ENCODE measurements around the gene C2CD2.
"Not testable (repeated sequence)": the region's sequence is repeated elsewhere in the genome, so short reads cannot be mapped to it uniquely, and the experiment has no call there.

Gene C2CD2

DNA sequence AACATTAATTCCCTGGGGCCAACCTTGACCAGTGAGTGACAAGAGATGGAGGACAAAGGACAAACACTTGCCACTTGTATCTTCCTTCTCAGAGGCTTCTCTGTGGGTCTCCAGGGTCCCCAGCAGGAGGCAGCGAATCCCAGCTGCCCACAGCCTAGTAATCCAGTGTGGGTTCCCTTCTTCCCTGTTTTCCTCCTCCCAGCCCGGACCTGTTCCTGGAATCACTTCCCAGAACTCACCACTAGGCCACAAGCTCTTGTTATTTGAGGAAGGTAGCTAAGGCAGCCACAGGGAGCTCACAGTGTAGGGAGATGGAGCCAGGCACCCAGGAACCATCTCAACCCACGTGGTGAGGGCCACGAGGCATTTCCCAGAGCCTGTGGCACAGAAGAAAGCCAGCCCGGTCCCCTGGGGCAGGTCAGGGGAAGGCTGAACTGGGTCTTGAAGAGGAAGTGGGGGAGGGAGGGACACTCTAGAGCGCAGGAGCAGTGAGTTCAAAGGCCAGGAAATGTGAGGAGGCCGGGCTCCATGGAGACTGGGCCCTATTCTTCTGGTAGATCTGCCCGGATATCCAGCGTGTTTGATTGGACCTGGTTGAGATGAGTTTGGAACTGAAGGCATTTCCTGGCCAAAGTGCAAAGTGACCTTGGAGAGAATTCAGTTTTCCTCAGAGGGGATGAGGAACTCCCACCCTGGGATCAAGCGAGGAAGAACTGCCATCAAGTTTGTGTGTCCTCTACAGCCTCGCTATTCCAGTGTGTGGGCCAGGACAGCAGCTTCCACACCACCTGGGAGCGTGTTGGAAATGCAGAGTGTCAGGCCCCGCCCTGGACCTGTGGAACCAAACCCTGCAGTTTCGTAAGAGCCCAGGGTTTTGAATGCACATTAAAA is 20.3 kb upstream of the C2CD2 start:
- DNase-seq: no peak

DNA sequence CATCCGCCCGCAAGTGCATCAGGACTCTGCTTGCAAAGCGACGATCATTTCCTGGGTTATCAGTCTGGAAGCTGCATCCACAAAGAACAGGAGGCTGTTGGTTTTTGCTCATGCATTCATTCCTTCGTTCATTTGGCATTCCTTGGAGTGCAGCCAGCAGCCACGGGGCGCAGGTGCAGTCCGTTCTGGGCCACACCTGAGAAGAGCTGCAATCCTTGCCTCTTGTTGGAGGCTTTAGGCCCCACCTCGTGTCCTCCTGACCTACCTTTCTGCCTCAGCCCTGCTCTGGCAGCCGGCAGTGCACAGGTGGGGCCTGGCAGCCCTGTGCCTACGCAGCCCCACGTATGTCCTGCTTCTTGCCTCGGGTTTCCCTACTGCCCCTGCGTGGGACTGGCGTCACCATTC is 19.6 kb upstream of the C2CD2 start:
- no peak for DNase-seq

DNA sequence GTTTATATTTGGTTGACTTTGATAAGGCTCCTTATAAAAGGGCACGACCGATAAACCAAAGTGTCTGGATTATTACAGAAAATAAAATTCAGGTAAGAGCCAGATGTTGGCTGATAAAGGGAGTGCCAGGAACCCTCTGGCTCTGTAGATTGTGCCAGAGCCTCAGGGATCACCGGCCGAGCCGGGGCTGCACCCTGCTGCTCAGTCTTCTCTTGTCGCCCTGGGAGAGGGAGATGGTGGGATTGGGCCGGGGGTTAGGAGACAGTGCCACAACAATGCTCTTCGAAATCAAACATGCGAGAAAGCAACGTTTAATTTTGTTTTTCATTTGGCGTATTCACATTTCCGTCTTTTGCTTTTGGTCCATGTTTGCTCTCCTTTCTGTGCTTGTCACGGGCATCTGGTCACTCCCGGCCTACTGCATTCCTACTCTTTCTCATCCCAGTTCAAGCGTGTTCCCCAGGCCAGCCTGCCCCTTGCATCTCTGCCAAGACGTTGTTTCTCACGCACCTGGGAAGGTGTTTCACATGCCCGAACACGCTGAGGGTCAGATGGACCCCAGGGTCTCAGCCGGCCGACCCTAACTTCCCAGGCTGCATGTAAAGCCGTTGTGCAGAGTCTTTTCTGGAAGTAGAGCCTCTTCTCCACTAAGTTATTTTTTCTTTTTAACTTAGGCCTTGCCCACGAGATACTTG is 18.8 kb upstream of the C2CD2 start:
- DNase-seq: no peak

DNA sequence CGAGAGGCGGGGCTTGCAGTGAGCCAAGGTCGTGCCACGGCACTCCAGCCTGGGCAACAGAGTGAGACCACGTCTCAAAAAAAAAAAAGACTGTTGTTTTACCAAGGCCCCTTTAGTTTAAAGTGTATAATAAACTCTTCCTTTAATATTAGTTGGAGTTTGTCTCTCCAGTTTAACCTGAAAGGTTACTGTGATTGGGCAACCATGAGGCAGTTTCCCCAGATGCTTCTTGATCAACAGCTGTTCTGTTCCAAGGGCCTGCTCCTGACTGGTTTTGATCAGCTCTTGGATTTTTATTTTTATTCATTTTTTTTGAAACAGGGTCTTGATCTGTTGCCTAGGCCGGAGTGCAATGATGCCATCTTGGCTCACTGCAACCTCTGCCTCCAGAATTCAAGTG is 18.1 kb upstream of the C2CD2 start:
- no peak for DNase-seq

DNA sequence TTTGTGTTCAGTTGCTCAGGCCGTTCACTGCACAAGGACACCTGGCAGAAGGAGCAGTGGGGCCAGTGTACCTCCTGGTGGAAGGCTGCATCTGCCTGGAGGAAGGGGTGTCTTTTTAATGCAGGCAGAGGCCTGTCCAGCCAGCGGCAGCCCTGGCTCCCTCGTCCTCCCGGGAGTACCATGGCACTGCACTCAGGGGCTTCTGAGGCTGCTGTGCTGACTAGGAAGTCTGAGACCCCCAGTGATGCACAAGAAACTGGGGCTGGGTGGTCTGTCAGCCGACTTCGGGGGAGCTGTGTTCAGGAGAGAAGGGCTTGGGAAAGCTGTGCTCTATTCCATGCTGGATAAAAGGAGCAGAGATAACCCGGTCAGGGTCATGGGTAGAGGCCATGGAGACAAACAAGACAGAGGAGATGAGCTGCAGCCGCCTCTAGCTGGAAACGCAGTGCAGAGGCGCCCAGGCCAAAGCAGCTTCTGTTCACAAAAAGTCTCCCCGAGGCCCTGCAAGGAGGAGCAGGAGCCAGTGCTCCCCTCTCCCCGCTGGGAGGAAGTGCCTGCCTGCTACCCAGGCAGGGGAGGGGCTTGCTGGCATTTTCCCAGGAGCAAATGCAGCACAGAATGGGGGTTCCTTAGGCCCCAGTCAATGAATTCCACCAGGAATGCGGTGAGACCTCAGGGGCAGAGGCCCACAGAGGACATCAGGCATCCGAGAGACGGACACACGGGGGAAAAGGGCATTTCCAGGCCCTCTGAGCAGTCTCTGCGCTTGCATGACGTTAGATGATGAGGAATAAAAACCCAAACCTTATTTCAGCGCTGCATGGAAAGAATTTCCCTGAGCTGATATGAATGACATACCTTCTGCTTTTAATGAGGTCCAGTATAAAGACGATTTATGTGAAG is 17.2 kb upstream of the C2CD2 start:
- no peak for DNase-seq

DNA sequence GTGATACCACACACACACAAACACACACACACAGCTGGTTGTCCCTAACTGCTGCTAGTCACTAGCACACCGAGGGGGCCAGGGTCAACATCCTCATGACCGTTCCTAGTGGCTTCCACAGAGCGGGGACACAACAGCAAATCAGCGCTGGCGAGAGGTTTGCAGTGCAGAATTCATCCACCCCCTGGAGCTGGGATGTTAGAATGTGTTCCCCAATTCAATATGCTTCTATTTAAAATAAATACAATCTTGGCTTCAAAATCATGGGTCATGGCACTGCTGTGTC is 16.2 kb upstream of the C2CD2 start:
- no peak for DNase-seq

DNA sequence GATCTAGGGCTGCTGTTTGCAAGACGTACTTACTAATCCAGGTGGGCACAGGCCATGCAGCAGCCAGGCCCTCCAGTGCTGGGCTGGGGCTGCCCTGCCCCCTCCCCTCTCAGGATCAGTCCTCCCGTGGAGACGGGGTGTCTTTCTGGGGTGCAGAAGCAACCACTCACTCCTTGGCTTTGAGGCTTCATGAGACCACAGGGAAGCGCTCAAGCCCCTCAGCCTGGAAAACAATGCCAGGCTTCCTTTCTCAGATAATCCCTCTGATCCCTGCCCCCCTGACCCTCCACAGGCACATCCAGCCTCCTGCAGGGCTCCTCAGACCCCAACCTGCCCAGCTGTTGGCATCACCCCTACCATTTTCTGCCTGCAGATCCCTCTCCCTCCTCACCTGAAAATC is 13.9 kb upstream of the C2CD2 start:
- no peak for DNase-seq

DNA sequence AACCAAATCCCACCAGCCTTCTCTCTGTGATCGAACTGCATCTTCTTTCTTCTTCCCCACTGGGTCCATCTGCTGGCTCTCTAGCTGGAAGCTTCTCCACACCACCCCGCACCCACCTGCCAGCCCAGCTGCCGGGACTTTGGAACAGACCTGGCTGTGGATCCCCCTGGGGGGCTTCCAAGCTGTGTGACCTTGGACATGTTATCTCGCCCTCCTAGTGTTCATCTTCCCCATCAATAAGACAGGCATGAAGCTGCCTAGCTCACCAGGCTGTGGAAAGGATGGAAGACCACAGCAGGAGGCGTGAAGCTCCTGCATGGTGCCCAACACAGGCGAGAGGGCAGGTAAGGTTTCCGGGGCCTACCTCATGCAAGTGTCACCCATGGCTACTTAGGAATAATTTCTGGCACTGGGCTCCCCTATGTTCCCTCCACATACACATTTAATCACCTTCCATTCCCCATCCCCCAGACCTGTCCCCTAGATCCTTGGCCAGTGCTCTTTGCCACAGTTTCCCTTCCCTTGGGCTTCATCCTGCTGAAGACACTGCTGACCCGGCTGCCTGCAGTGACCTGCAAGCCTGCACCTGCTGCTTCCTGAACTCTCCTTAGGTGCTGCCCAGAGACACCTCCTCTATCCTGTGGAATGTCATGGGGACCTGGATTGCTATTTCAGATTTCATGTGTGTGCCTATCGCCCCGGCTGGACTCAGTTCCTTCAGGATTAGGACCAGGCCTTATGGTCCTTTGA is 13.2 kb upstream of the C2CD2 start:
- DNase-seq: no peak

DNA sequence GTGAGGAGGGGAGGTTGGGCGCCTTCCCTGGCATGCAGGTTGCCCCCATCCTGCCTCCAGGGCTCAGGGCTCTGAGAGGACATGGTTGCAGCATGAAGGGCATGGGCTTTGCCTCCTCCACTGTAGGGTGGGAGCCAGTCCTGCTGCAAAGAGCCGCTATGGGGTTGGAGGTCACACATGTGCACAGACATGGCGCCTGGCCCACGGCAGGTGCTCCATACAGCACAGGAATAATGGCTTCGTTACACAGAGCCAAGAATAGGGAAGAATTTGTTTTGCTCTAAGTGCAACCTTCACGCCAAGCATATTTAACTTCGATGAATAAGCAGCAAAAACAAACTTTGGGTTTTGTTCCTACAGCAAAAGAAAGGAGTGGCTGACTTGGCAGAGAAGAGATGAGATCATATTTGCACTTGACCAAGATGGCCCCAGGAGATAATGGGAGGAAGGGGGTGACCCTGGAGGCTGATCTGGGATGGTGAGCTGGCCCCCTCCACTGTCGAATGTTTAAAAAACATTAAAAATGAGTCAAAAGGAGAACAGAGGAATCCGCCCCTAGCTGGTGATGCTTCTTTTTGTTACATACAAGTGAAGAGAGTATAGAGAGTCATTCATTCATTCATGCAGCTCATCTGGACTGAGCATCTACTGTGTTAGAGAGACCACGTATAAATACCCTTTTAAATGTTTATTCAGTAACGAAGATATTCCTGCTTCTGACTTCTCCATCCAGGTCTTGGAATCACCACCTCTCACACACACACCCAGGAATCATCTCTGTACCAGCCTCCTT is 12.4 kb upstream of the C2CD2 start:
- DNase-seq: no peak

DNA sequence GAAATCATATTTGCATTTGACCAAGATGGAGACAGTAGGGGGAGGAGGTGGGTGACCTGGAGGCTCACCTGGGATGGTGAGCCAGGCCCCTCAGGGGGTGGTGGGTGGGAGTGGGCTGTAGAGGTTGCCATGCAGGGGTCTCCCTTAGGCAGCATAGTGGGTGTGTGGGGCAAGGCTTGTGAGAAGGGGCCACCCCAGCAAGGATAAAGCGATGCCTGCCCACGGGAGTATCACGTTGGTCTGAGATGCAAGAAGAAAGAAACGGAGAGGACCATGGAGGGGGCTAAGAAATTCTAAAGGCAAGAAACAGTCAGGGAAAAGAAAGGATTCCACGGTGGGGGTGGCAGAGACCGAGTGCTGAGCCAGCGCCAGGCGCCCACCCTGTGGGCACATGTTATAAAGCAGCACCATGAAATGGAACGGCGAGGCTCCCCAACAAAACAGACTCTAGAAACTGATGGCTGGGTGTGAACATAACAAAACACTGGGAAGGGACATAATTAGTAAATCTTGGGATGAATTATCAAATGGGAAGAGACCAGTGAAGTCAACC is 11.7 kb upstream of the C2CD2 start:
- DNase-seq: no peak

DNA sequence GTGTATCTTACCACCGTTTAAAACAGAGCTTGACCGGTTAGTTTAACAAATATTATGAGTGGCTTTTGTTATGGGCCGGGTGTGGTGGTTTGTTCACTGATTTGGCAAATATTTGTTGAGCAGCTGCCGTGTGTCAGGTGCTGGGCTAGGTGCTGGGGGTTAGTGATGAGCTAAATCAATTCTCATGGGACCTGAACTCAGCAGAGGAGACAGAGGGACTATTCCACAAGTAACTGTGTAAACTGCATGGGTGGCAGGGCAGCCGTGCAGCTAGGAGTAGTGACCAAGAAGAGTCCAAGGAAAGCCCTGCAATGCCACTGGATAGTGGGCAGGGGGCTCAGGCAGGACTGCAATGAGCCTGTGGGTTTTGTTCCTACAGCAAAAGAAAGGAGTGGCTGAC is 11.2 kb upstream of the C2CD2 start:
- no peak for DNase-seq

DNA sequence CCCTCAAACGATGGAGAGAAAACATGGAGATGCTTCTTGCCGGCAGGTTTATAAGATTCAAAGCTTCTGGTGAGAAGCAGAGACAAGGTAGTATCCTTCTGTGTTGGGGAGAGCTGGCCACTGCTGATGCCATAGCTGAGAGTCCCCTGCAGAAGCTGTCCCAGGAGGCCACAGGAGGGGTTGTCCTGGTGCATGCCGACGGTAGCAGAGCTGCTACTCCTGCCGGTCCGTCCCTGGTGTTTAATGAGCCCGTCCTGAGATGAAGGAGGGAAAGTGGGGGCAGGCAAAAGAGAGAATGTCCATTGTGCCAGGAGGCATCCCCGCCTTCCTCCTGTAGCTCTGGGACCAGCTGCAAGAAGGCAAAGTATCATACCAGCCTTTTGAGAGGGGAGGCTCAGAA is 10.4 kb upstream of the C2CD2 start:
- DNase-seq: no peak

DNA sequence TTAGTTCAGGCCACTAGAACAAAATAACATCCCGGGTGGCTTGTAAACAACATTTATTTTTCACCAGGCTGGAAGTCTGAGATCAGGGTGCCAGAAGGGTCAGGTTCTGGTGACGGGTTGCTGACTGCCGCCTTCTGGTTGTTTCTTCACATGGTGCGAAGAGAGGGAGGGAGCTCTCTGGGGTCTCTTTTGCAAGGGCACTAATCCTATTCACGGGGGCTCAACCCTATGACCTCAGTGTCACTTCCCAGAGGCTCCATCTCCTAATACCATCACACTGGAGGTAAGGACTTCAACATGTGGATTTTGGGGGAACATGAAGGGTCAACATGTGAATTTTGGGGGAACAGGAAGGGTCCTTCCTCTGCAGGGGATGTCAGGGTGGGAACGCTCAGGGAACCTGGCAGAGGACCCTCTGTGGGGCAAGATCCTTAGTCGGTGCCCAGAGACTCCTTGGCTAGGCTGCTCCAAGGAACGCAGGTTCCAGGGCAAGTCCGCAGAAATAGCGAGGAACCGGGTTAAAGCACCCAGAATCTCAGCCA is 8.7 kb upstream of the C2CD2 start:
- DNase-seq: no peak

DNA sequence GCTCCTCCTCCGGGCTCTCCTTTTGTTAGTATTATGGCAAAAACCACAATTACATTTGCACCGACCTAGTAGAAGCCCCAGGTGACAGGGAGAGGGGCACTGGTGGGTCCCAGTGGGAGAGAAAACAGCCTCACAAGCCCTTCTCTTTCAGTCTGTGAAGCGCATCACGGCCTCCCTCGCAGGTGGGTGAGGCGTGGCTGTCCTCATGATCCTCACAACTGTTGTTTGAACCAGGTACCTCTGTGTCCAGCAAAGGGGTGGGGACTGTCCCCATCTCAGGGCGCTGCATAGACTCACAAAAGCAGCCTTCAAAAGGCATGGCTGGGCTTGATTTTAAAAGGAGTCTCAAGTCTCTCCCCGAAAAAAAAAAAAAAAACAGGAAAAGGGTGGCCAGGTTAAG is 7.9 kb upstream of the C2CD2 start:
- DNase-seq: no peak

DNA sequence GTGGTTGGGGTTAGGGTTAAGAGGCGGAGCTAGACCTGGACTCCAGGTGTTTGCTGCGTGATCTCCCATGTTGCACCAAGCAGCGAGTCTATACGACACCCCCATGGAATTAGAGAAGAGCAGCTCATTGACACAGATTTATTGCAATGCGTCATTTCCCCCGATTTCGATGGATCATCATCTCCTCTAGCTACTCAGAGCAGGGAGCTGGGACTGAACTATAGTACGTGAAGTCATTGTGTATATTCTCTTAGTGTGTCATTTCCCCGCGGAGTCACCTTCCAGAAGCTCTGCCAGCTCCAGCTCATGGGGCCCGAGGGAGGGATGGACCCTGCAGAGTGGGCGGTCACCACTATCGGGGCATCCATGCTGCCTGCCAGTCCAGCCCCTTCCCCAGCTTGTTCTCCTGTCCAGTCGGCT is 7.5 kb upstream of the C2CD2 start:
- no peak for DNase-seq

DNA sequence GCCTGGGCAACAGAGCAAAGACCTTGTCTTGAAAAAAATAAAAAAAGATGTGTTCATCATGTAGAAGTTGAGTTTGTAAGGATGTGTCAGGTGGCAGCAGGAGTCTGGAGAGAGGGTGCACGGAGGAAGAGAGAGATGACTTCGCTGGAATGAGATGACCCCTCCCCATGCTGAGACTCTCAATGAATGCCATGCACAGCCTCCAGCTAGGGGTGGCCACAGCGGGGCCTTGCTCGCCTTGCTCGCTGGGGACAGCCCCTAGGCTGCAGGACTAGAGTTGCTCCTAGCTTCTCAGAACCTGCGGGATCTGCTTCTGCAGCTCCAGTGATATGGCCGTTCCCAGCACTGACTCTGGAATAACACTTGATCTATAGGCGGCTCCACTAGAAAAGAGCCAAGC is 6.6 kb upstream of the C2CD2 start:
- no peak for DNase-seq

DNA sequence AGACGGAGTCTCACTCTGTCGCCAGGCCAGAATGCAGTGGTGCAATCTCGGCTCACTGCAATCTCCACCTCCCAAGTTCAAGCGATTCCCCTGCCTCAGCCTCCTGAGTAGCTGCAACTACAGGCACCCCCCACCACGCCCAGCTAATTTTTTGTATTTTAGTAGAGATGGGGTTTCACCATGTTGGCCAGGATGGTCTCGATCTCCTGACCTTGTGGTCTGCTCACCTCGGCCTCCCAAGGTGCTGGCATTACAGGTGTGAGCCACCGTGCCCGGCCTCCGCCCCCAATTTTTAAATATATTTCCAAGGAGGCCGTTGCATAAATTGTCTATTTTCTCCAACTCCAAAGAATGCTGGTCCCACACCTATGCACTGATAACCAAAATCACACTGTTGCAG is 5.9 kb upstream of the C2CD2 start:
- DNase-seq: not testable (repeated sequence)

DNA sequence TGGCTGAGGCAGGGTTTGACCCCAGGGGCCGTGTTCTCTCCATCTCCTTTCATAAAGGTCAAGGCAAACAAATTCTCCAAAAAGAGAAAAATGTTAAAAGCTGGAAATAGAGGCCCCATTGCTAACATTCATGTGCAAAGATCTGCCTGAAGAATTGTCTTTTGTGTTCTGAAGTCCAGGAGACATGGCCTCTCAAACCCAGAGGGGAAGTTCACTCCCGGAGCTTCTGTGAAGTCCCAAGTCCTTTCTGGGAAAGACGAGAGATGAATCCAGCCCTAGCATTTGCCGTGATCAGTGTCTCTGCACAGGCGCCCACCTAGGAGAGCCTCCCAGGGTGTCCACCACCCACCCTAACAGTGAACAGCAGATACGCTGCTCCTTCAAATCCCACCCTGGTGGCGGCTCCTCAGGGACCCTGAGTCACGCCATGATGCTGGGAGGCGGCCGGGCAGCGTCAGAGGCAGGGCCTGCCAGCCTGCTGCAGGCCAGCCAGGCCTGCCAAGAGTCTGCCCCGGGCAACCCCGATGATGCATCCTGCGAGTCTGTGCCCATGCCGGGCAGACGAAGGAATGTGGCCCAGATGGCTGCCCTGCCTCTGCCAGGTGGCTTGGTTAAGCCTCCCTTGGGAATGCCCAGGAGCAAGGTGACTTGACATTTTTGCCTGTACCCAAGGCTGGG is 5.2 kb upstream of the C2CD2 start:
- DNase-seq: no peak

DNA sequence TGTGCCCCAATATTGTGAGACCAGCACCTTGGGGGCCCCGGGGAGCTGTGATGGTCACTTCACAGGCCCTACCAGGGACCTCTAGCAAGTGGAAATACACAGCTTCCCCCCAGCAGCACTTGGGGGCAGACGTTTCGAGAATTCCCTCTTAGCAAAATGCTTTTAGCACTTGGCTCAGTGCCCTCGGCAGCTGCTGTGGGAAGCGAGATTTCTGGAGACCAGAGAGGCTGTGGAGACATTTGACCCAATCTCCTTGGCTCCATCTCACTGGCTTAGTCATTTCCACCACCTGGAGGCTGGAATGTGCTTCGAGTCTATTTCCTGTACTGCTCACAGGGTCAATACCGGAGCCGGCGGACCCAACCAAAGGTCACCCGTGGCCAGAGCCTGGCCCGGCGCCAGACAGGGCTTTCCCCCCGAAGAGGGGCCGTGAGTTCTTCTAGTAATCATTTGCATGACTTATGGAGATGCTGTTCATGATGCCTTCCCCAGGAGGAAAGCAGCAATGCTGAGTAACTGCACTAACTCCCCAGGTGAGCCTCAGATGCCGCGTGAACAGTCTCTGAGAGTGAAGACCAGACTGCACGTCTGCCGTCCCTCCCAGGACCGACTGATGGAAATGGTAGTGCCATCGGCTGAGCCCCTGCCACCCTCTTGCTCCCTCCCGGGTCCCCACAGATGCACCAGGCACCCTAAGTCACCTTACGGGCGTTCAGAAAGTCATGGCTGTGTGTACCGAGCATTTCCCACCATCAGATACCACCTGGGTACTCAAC is 4.4 kb upstream of the C2CD2 start:
- DNase-seq: peak; percentile 72
